ENCODE measurements around the gene ACOT2.

Gene ACOT2

GRCh38 chr14:73616831-73617230 lies 47.8 kb downstream of the ACOT2 start:
- no peak for DNase-seq

GRCh38 chr14:73619524-73619923 lies 50.5 kb downstream of the ACOT2 start:
- DNase-seq, result no peak

GRCh38 chr14:73620268-73620667 lies 51.3 kb downstream of the ACOT2 start:
- peak in 3 of 4 experiments; percentile 8 to 14 (median 13) for DNase-seq

GRCh38 chr14:73623504-73624054 lies 54.6 kb downstream of the ACOT2 start:
- DNase-seq, result peak; percentile 8 to 50 (median 41)
